Globus pallidus (tissue), 1 donor: ENCODE results near the gene PIK3R3.

Source experiments
- DNase-seq: peaks from one replicate; pipeline ENCODE4 v3.0.0-alpha.2; 2015; ENCODE audit warnings: low spot score

Gene PIK3R3

DNA sequence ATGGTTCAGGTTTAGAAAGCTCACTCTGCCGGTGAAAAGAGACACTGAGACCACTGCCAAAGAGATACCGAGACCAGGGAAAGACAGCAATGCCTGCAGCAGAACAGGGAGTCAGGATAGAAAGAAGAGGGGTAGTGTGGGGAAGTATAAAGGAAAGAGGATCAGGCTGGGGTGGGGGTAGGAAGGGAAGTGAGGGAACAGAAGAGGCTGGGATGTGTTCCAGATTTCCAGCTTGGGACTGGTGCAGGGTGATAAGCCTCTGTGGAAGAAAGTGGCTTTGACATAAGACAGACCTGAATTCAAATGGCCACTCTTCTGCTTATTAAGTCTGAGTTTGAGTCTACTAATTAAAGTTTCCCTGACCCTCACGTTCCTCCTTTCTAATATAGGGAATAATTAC is 105.9 kb downstream of the PIK3R3 start:
- no peak for DNase-seq

DNA sequence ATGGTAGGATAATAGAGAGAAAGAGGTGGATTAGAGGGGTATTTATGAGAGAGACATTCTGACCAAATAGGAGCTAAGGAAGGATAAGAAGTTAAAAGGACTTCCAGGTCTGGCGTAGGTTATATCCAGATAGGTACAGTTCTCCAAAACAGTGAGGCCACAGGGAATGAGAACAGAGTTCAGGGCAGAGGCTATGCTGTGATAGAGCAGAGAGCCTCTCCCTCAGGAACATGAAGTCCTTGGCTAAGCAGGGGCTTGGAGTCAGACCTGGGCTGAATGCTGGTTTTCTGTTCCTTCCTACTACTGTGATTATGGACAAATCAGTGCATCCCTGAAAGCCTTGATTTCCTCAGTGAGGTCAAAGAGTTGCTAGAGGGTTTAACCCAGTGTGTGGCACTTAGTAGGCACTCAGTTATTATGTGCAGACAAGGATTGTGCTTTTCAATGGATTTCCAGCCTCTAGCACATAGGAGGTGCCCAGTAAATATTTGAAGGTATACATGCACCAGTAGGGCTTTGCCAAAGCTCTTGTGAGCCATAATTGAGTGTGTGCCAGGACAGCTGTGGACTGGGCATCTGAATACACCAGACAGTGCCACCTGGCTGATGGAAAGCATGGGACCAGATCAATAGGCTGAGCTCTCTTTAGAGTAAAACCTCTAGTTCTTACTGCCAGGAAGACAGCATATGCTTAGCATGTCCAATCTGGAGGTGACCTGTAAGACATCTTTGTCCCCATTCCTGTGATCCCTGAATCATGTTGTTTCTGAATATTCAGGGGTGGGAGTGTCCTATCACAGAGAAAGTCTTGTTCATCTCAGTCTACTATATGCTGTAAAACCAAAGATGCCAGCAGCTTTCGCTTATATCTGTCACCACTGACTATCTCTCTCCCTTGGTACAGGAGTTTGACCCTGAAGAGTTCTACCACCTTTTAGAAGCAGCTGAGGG is 111.1 kb downstream of the PIK3R3 start:
- no peak for DNase-seq

DNA sequence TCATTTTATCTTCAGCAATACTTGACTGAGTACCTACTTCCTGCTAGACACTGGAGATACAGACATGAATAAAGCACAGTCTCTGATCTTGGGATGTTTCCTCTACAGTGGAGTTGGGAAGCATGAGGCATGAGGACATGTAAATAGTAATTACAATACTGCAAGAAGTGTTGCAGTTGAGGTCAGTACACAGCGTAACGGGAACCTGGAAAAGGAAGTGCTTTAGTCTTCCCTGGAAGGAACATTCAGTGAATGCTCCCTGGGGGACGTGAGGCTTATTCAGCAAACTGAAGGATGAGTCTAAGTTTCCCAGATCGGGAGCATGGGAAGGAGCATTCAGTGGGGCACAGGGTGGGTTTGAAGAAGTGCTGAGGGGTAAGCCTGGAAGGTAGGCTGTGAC is 112.4 kb downstream of the PIK3R3 start:
- no peak for DNase-seq

DNA sequence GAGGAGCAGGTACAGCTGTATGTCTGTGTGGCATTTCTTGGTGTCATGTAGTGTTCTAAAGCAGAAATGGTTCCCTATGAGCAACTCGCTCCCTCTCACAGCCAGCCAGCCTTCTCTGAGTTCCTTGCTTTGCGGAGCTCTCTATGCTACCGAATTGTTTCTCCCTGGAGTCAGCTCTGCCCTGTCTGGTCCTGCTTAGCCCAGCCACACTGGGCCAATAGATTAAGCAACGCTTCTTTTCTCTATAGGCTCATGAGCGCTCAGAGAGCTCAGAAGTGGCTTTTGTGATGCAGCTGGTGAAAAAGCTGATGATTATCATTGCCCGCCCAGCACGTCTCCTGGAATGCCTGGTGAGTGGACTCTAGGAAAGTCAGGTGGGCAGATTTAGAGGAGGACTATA is 113.1 kb downstream of the PIK3R3 start:
- DNase-seq = no peak

DNA sequence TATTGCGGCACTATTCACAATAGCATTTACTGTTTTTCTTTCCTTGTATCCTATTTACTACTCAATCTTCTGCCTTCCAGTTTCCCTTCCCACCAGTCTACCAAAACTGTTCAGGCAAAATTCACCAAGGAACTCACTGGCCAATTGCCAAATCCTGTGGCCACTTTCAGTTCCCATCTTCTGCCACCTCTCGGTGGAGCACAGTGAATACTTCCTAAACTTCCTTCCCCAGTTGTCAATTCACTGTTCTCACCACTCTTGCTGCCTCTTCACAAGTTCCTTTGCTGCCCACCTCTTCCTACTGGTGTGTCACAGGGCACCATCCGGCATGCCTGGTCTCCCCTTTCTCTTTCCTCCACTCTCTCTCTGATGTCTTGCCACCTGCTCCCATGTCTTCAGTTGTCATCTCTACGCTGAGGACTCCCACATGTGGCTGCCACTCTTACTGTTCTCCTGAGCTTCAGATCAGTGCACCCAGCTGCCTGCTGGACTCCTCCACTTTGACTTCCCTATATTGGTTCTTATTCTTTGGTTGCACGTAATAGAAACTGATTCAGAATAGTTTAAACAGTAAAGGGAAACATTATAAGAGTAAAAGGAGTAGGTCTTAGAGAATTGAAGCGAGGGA is 114.4 kb downstream of the PIK3R3 start:
- peak; percentile 16 for DNase-seq

DNA sequence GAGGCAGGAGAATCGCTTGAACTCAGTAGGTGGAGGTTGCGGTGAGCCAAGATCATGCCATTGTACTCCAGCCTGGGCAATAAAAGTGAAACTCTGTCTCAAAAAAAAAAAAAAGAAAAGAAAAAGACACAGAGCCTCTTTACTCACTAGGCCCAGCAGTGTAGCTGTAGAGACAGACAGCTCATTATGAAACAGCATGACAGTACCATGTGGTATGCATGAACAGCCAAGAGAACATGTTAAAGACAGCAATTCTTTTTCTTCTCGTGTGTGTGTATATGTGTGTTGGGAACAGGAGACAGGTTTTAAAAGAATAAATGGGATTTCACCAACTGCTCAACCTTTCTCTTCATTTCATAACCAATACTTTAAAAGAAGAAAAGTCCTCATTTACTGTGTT is 118.8 kb downstream of the PIK3R3 start:
- DNase-seq = no peak

DNA sequence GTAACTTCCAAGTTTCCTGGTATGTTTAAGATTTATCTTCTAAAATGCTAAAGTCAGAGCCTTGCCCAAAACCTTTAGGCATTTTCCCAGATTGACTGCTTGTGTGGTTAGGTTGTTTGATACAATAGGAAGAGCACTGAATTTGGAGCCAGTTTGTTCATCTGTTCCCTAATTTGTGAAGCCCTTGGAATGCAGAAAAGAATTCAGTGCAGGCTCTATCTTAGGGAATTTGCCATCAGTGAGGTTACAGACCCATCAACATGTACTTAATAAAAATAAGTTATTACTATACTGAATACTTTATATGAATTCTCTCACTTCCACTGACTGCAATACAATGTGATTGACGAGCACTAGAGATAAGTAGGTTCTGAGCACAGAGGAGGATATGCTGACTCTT is 120.2 kb downstream of the PIK3R3 start:
- no peak for DNase-seq

DNA sequence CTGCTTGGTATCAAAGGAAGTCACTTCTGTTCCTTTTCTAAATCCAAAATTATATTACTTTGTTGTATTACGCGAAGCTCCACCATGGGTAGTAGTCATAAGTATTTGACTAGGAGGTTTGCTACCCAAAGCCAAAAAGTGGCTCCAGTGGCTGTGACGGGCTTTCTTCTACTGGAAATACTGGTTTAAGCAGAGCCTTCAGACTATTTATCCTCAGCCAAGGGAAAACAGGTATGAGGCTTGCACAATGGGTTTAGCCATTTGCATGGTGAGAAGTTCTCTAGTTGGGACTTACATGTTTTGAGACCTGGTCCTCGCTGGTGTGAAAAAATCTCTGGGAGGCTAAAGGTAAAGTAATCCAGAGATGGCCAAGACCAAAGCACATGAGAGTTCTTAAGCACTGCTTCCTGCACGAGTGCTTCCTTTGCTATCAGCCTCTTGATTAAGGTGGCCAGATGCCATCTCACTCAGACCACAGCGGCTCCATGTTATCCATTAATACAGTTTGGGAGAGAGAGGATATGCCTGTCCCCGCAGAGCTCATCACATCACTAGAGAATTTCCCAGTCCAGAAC is 121.2 kb downstream of the PIK3R3 start:
- DNase-seq = no peak

DNA sequence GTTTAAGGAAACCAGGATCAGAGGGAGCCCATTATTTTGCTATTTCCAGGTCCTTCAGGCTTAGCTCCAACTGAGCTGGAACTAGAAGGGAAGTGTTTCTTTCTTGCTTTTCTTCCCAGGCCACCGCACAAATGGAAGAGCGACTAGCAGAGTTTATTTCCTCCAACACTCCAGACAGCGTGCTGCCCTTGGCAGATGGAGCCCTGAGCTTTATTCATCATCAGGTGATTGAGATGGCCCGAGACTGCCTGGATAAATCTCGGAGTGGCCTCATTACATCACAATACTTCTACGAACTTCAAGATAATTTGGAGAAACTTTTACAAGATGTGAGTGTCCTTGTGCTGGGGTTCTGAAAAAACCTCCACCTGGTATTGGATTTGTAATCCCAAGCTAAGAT is 121.8 kb downstream of the PIK3R3 start:
- DNase-seq = no peak

DNA sequence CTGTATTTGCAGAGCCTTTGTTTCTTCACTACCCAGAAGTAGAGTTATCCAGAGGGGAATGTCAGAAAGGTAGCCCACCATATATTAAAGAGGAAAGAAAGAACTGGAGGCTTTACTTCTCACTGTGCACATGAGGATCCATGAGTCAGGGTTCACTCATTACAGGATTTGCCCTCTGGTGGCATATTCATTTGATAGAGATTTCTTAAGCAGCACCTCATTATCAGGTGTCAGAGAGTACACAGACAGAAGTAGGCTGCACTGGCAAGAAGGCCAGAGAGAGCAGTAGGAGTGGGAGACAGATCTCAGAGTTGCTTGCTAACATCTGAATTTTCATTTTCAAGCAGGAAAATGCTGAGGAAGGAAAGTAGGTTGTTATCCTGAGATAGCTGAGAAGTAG is 123.8 kb downstream of the PIK3R3 start:
- DNase-seq = no peak

DNA sequence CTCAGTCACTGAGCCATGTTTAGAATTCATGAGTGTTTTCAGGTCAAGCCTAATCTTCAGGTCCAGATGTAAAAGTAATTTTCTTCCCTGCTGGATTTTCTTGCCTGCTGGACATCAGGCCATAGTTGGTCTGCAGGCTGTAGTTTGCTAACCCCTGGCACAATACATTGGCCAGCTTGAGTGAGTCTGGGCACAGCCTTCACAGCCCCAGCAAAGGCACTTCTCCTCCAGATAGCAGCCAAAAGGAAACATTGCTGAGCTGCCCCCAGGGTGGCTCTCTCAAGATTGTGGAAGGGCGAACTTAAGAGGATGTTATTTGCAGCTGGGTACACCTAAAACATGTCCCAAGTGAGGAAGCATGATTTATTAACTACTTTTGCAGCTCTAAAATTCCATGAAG is 126.8 kb downstream of the PIK3R3 start:
- DNase-seq = no peak

DNA sequence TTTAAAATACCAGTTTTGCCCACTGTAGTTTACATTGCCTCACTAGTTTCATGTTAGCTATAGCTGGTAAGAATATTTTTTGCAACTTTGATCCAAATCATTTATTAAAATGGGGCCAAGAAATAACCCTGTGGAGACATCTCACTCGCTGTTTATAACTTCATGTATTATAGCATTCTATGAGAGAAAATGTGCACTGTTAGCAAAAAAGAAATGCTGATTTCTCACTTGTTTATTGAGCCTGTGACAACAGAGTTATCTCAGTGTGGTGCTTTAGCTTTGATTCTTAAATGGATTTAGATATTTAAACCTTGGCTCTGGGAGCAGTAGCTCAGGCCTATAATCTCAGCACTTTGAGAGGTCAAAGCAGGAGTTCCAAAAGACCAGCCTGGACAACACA is 127.9 kb downstream of the PIK3R3 start:
- DNase-seq = no peak

DNA sequence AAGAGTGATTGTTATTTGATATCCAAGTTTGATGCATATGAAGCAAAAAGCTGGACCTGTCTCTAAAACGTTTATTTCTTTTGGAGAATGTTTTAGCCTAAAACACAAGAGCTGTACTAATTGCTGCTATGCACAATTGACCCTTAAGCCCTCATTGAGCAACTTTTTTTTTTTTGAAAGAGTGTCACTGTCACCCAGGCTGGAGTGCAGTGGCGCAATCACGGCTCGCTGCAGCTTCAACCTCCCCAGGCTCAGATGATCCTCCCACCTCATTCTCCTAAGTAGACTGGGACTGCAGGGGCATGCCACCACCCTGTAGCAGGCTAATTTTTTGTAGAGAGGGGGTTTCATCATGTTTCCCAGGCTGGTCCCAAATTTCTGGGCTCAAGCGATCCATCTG is 129.1 kb downstream of the PIK3R3 start:
- DNase-seq = no peak

DNA sequence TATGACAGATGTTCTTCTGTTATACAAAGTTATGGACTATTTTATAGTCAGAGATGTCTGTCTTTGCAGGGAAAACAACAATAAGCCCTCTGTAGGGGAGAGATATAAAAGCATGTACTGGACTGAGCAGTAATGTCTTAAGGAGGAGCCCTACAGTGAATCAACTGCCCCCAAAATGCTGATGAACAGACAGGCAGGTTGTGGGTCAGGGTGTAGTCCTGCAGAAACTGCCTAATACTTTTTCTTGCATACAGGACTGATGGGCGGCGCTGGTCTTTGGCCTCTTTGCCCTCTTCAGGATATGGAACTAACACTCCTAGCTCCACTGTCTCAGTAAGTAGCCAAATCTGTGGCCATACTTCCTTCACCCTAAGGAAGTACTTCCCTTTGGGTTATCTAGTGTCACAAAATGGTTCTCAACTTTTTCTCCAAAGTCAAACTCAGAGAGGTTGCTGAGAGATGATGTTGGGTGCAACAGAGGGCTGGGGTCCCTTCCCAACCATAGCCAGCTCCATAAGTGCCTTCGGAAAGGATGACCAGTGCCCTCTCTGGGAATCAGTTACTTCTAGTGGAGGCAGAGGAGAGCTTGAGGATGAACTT is 129.8 kb downstream of the PIK3R3 start:
- DNase-seq = no peak

DNA sequence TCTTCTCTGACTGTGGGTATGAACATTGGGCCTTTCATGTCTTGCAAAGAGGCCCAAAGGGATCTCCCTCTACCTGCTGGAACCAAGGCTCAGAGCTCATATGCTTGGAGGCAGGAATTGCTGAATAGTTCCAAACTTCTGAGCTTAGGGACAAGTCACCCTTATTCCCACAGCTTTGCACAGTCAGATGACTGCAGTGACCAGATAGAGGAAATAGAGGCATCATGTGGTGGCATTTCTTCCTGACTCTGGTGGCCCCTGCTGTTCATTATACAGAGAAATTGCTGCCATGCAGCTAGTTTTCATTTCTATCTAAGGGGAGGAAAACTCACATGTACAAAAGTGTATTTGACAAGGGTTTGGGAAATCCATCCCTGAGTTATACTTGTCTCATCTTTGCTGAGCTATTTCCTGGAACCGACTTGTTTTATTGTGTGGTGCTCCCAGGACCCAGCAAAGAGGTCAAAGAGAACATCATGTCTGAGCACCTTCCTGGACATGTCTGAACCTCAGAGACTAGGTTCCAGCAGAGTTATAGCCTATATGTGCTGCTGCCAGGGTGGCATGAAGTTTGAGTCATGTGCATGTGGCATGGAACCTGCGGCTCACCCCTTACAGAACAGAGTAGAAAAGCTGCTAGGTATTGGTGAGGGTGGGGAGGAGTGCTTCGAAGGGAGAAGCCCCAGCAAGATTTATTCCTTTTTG is 131.2 kb downstream of the PIK3R3 start:
- DNase-seq = no peak

DNA sequence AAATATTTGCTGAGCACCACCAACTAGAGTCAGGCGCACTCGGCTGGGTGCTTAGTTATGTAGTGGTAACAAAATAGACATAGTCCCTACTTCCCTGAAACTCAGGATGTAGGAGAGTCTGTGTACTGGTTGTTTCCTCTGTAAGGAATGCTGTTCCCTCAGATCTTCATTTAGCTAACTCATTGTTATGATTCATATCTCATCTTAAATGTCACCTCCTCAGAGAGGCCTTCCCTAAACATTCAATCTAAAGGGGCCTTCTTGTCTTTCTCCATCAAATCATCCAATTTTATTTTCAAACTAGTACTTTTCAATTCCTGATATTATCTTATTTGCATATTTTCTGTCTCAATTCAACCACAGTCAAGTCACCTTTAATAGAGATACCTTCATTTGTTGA is 132.9 kb downstream of the PIK3R3 start:
- DNase-seq = no peak

DNA sequence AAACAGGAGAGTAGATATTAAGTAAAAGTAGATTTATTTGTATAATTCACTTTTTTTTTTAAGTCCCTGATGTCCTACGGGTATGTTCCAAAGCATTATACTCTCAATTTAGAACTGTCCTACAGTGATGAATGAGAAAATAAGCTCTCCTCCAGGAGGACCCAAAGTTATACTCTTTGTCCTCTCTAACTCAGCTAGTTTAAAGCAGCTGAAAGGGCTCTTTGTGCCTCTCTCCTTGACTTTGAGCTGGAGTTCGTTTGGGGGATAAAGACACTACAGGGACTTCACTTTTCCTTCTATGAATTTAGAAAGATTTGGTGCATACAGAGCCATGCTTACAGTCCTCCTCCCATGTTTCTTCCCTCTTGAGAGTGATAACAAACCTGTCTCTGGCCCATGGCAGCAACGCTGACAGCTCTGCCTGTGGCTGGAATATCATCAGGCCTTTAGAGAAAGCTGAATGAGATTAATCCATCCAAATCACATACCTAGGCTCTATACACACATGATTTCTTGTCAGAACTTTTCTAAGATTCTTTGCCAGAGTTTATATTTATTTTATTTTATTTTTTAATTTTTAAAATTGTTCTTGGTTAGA is 134.3 kb downstream of the PIK3R3 start:
- DNase-seq = no peak

DNA sequence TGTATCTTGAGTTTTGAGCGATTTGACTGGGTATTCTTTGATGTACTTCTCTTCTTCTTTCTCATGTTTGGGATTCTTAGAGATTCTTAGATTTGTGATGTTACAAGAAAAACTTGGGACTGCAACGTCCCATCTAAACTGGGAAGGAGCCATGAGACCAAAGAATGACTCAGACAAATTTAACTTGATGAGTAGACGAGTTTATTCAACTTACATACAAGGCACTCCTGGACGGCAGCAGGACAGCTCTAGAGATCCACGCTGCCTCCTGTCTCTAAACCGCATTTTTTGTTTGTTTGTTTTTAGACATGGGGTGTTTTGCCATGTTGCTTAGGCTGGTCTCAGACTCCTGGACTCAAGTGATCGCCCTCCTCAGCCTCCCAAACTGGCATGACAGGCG is 137.1 kb downstream of the PIK3R3 start:
- DNase-seq = no peak

DNA sequence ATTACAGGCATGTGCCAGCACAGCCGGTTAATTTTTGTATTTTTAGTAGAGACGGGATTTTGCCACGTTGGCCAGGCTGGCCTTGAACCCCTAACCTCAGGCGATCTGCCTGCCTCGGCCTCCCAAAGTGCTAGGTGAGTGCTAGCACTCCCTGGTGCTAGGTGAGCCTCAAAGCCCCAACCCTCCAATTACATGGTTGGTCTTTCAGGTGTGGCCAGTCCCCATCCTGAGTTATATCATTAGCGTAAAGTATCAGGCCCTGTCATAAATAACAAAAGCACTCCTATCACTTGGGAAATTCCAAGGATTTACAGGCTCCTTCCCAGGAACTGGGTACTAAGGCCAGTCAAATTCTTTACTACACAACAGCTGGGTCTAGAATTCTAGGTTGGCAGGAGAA is 138.0 kb downstream of the PIK3R3 start:
- DNase-seq = no peak
